Panc1 (cell line): ENCODE data around the gene PMPCA.

Experiments used
- CTCF ChIP-seq: fragments of 450-650 bp; IDR thresholded peaks from 2 replicates; pipeline ENCODE4 v1.5.1; 2017; ENCODE audit warnings: mild to moderate bottlenecking
- POLR2AphosphoS5 ChIP-seq: IDR thresholded peaks from 2 replicates; pipeline ENCODE4 v1.6.1; 2012; ENCODE audit warnings: mild to moderate bottlenecking, low read depth, low read length, moderate library complexity
- SIN3A ChIP-seq: IDR thresholded peaks from 2 replicates; pipeline ENCODE4 v1.6.1; 2012; ENCODE audit warnings: low read depth, mild to moderate bottlenecking, low read length, moderate library complexity, borderline replicate concordance; ENCODE audit not compliant: insufficient read depth
- TCF7L2 ChIP-seq: IDR thresholded peaks from 2 replicates; pipeline ENCODE4 v1.6.1; 2011; ENCODE audit warnings: mild to moderate bottlenecking, low read depth, low read length, inconsistent platforms
- TF ChIP-seq, protein P1 (sequence below), 2 experiments: IDR thresholded peaks; 2 replicates each; pipeline ENCODE4 v1.6.1; 2011 to 2012; ENCODE audit warnings: low read depth in 2 of 2, control low read depth in 1 of 2, low read length in 1 of 2, mild to moderate bottlenecking in 1 of 2, moderate library complexity in 1 of 2; ENCODE audit not compliant: insufficient read depth in 1 of 2

GRCh38 chr9:136381966-136382513, 28.4 kb upstream of the PMPCA start:
- TF ChIP-seq POLR2AphosphoS5 (no peak), CTCF (no peak), SIN3A (no peak), TCF7L2 (no peak)
- TF ChIP-seq, protein P1, sequence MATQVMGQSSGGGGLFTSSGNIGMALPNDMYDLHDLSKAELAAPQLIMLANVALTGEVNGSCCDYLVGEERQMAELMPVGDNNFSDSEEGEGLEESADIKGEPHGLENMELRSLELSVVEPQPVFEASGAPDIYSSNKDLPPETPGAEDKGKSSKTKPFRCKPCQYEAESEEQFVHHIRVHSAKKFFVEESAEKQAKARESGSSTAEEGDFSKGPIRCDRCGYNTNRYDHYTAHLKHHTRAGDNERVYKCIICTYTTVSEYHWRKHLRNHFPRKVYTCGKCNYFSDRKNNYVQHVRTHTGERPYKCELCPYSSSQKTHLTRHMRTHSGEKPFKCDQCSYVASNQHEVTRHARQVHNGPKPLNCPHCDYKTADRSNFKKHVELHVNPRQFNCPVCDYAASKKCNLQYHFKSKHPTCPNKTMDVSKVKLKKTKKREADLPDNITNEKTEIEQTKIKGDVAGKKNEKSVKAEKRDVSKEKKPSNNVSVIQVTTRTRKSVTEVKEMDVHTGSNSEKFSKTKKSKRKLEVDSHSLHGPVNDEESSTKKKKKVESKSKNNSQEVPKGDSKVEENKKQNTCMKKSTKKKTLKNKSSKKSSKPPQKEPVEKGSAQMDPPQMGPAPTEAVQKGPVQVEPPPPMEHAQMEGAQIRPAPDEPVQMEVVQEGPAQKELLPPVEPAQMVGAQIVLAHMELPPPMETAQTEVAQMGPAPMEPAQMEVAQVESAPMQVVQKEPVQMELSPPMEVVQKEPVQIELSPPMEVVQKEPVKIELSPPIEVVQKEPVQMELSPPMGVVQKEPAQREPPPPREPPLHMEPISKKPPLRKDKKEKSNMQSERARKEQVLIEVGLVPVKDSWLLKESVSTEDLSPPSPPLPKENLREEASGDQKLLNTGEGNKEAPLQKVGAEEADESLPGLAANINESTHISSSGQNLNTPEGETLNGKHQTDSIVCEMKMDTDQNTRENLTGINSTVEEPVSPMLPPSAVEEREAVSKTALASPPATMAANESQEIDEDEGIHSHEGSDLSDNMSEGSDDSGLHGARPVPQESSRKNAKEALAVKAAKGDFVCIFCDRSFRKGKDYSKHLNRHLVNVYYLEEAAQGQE (IDR thresholded peaks at IDR 0.05; ENCODE audit: insufficient read depth in 1 of 2, low read depth in 2 of 2, low read length in 1 of 2), result no peak
